K562 (cell line): ENCODE data around the gene VEZF1. TPM values are rescaled to one million over a fixed set of nuclear protein-coding genes. Genes with fewer than 3 reads are reported as not detected.

Experiments
- CEBPB ChIP-seq: fragments of 450-650 bp; IDR thresholded peaks from 2 replicates; pipeline ENCODE4 v1.6.1; 2016; ENCODE audit warnings: missing genetic modification characterization, missing compliant biosample characterization
- CHD1 ChIP-seq: fragments of 200-600 bp; sonication (generic); IDR thresholded peaks from one replicate; pipeline ENCODE4 v1.6.1; 2012; ENCODE audit warnings: mild to moderate bottlenecking, moderate library complexity, low read length, inconsistent platforms
- EHMT2 ChIP-seq: fragments of 450-650 bp; IDR thresholded peaks from 2 replicates; pipeline ENCODE4 v1.6.1; 2018; ENCODE audit warnings: antibody characterized with exemption
- ETS1 ChIP-seq: conservative IDR thresholded peaks from 2 replicates; pipeline ENCODE4 v1.6.1; 2011; ENCODE audit warnings: low read depth, mild to moderate bottlenecking, low read length; ENCODE audit not compliant: control insufficient read depth
- HDAC8 ChIP-seq: fragments of 450-650 bp; IDR thresholded peaks from 2 replicates; pipeline ENCODE4 v1.6.1; 2016; ENCODE audit warnings: mild to moderate bottlenecking, missing genetic modification characterization, moderate library complexity, missing compliant biosample characterization
- HES1 ChIP-seq: fragments of 450-650 bp; IDR thresholded peaks from 2 replicates; pipeline ENCODE4 v1.6.1; 2016; ENCODE audit warnings: low read depth, mild to moderate bottlenecking, moderate library complexity
- HNRNPLL ChIP-seq: fragments of 200-400 bp; formaldehyde crosslinking; IDR thresholded peaks from 2 replicates; pipeline ENCODE4 v1.6.1; 2017; ENCODE audit warnings: low read length, low read depth, mild to moderate bottlenecking; ENCODE audit not compliant: poor library complexity, severe bottlenecking
- ILF3 ChIP-seq: fragments of 450-650 bp; IDR thresholded peaks from 2 replicates; pipeline ENCODE4 v1.6.1; 2018; ENCODE audit warnings: antibody characterized with exemption, mild to moderate bottlenecking, moderate library complexity, borderline replicate concordance
- KDM5B ChIP-seq: fragments of 200-600 bp; sonication (generic); IDR thresholded peaks from 2 replicates; pipeline ENCODE4 v1.6.1; 2012; ENCODE audit warnings: low read depth, mild to moderate bottlenecking, moderate library complexity, low read length, control low read depth, inconsistent platforms; ENCODE audit not compliant: insufficient replicate concordance
- LARP7 ChIP-seq: fragments of 450-650 bp; IDR thresholded peaks from 2 replicates; pipeline ENCODE4 v1.6.1; 2016
- MCM7 ChIP-seq, 2 experiments: fragments of 450-650 bp; IDR thresholded peaks; 2 replicates each; pipeline ENCODE4 v1.6.1; 2016 to 2018
- NR2C1 ChIP-seq, 2 experiments: fragments of 450-650 bp; IDR thresholded peaks; 2 replicates each; pipeline ENCODE4 v1.6.1; 2017; ENCODE audit warnings: mild to moderate bottlenecking in 2 of 2, antibody characterized with exemption in 1 of 2, inconsistent platforms in 1 of 2, missing compliant biosample characterization in 1 of 2, missing genetic modification characterization in 1 of 2
- POLR2G ChIP-seq: fragments of 200-400 bp; formaldehyde crosslinking; IDR thresholded peaks from 2 replicates; pipeline ENCODE4 v1.6.1; 2017; ENCODE audit warnings: low read depth, mild to moderate bottlenecking, antibody characterized with exemption, low read length, moderate library complexity
- RAD21 ChIP-seq, 2 experiments: fragments of 250-450 bp in 1 of 2; fragments of 450-650 bp in 1 of 2; sonication (Bioruptor Pico) in 1 of 2; formaldehyde crosslinking in 1 of 2; IDR thresholded peaks in 1 of 2; conservative IDR thresholded peaks in 1 of 2; 2 replicates each; pipeline versions ENCODE4 v1.4.0 to v1.8.0; 2020 to 2022; ENCODE audit warnings: mild to moderate bottlenecking in 2 of 2, moderate library complexity in 1 of 2
- TAF15 ChIP-seq: fragments of 200-400 bp; formaldehyde crosslinking; IDR thresholded peaks from 2 replicates; pipeline ENCODE4 v1.6.1; 2017; ENCODE audit warnings: mild to moderate bottlenecking, low read depth, low read length, moderate library complexity
- TCF15 ChIP-seq: fragments of 250-450 bp; sonication (Bioruptor Pico); IDR thresholded peaks from 2 replicates; pipeline ENCODE4 v1.8.0; 2022; ENCODE audit warnings: moderate library complexity, mild to moderate bottlenecking, inconsistent platforms
- THRB ChIP-seq: fragments of 450-650 bp; formaldehyde crosslinking; conservative IDR thresholded peaks from 2 replicates; pipeline ENCODE4 v1.4.0; 2022; ENCODE audit warnings: mild to moderate bottlenecking, missing genetic modification characterization
- U2AF2 ChIP-seq: fragments of 200-400 bp; formaldehyde crosslinking; optimal IDR thresholded peaks from 2 replicates; pipeline ENCODE3; 2017; ENCODE audit warnings: low read depth, mild to moderate bottlenecking, low read length
- ZFP91 ChIP-seq: sonication (generic); formaldehyde crosslinking; IDR thresholded peaks from 2 replicates; pipeline ENCODE4 v1.8.0; 2022; ENCODE audit warnings: mild to moderate bottlenecking, missing genetic modification reagents
- ZNF253 ChIP-seq: fragments of 250-450 bp; sonication (Bioruptor Pico); conservative IDR thresholded peaks from 2 replicates; pipeline ENCODE4 v1.6.1; 2021; ENCODE audit warnings: mild to moderate bottlenecking
- ZNF282 ChIP-seq: sonication (generic); formaldehyde crosslinking; IDR thresholded peaks from 2 replicates; pipeline ENCODE4 v1.8.1; 2023; ENCODE audit warnings: missing genetic modification reagents
- polyA plus RNA-seq, 8 experiments: library from polyadenylated mRNA; depleted of rRNA in 4 of 8; stranded (reverse) in 5 of 8; unstranded in 3 of 8; fragments of >200 nt; fragmentation: Nextera tagmentation in 2 of 8; fragmentation: Illumina TruSeq in 1 of 8; extraction: Ambion mirVana in 2 of 8; extraction: Trizol in 1 of 8; gene quantifications; 2 replicates each; pipeline versions ENCODE4 v1.2.1 to v1.2.3, GENCODE V29; 2011 to 2014; ENCODE audit warnings: inconsistent platforms in 1 of 8, missing spikeins in 1 of 8
- total RNA-seq, 7 experiments: library from RNA; depleted of rRNA in 6 of 7; stranded (reverse); fragments of >200 nt in 6 of 7; fragmentation: Illumina TruSeq in 2 of 7; extraction: Trizol in 2 of 7; gene quantifications; 2 replicates each; pipeline versions ENCODE4 v1.2.1 to v1.2.3, GENCODE V29; 2011 to 2021; ENCODE audit warnings: low replicate concordance in 1 of 7

Gene VEZF1
- total and polyA plus RNA-seq, 9 of the 15 experiments (the other 6 are each of a cell fraction or from before 2014, with no cell fraction given): 9.5 to 33.4 (median 22.1) TPM

GRCh38 chr17:58006924-58007780, 19.1 kb upstream of the VEZF1 start, which contains the start of gene SRSF1 (continued):
- TF ChIP-seq HNRNPLL (peak; percentile 100), HES1 (no peak), ETS1 (no peak; the same call in 1 of the 2 replicates), MCM7 (IDR thresholded peaks at IDR 0.05) (no peak), U2AF2 (no peak), ZNF253 (CRISPR knock-in tag) (no peak), ZFP91 (CRISPR knock-in tag) (no peak), HDAC8 (tag) (no peak), KDM5B (peak; percentile 82), RAD21 (CRISPR knock-in tag; conservative IDR thresholded peaks at IDR 0.05 in 1 of 2, IDR thresholded peaks at IDR 0.05 in 1 of 2) (no peak), THRB (CRISPR knock-in tag) (0 out of 2 replicates have a peak, but pooled peaks have one; percentile 52), ILF3 (no peak), TCF15 (CRISPR knock-in tag) (no peak), NR2C1 (IDR thresholded peaks at IDR 0.05) (no peak), NR2C1 (tag; IDR thresholded peaks at IDR 0.05) (no peak), CHD1 (peak; percentile 97), EHMT2 (no peak), ZNF282 (no peak), TAF15 (peak; percentile 96; the same call in 1 of the 2 replicates), LARP7 (0 out of 2 replicates have a peak, but pooled peaks have one; percentile 15), POLR2G (peak; percentile 99), CEBPB (no peak)
